Body of pancreas (tissue), 4 donors: Measurements from ENCODE around the gene FH. TPM values are rescaled to one million over a fixed set of nuclear protein-coding genes. Genes with fewer than 3 reads are reported as not detected.

Experiments used
- ATAC-seq: fragments of 150-250 bp; one replicate; pipeline ENCODE4 v1.9.1; 2016
- DNase-seq, 4 donors: peaks; one replicate each; pipeline ENCODE4 v3.0.0-alpha.2; 2019
- H3K27ac ChIP-seq, 4 donors: fragments of 200-600 bp; sonication (generic); 1 replicate in 3 of 4; 2 replicates in 1 of 4; pipeline versions ENCODE4 v1.5.1 to v1.6.1; 2016 to 2019; ENCODE audit warnings: mild to moderate bottlenecking in 1 of 4, mixed read lengths in 1 of 4, moderate library complexity in 1 of 4
- H3K27me3 ChIP-seq, 2 donors: fragments of 200-600 bp; sonication (generic); one replicate each; pipeline ENCODE4 v1.6.0; 2016; ENCODE audit warnings: mild to moderate bottlenecking in 1 of 2
- H3K36me3 ChIP-seq, 2 donors: fragments of 200-600 bp; sonication (generic); replicated peaks in 1 of 2; 2 replicates each; pipeline ENCODE4 v1.5.1; 2016; ENCODE audit warnings: low read depth in 2 of 2; ENCODE audit not compliant: insufficient read depth in 1 of 2
- H3K4me1 ChIP-seq: fragments of 200-600 bp; sonication (generic); one replicate; pipeline ENCODE4 v1.6.0; 2016
- H3K4me3 ChIP-seq, 2 donors: fragments of 200-600 bp; sonication (generic); 1 replicate in 1 of 2; 2 replicates in 1 of 2; pipeline ENCODE4 v1.5.1; 2016 to 2019
- H3K9me3 ChIP-seq, 3 donors: fragments of 200-600 bp; sonication (generic); 1 replicate in 2 of 3; 2 replicates in 1 of 3; pipeline ENCODE4 v1.5.1; 2016
- CTCF ChIP-seq, 7 experiments: fragments of 450-650 bp in 4 of 7; fragments of 200-600 bp in 3 of 7; sonication (generic) in 3 of 7; IDR thresholded peaks; one replicate each; pipeline ENCODE4 v1.5.1; 2016 to 2019; ENCODE audit warnings: antibody characterized with exemption in 7 of 7
- POLR2A ChIP-seq, 3 donors: fragments of 450-650 bp; IDR thresholded peaks; one replicate each; pipeline ENCODE4 v1.6.1; 2016; ENCODE audit warnings: antibody characterized with exemption in 3 of 3, mild to moderate bottlenecking in 2 of 3
- WGBS, 2 donors: methylation state at CpG; one replicate each; pipeline ENCODE4 v1.1.5; 2017; 5-methylcytosine and 5-hydroxymethylcytosine counted together
- intact Hi-C: fragments of 100-400 bp; cut with DNase I; formaldehyde crosslinking; loops from one replicate; pipeline ENCODE4 v1.15.1; 2023
- total RNA-seq, 2 donors: library from RNA; depleted of rRNA; stranded (reverse); fragments of >200 nt; gene quantifications; one replicate each; pipeline ENCODE4 v1.1.0, GENCODE V29; 2016

FH gene
- total RNA-seq, 2 donors from 2014 or later = 12.5 to 27.0 TPM

- no peak for ATAC-seq
- Histone ChIP-seq H3K4me3 (no peak overlapping the region), H3K27ac (no peak overlapping the region), H3K9me3 (no peaks in the 10 kb centered on the region), H3K27me3 (no peaks in the 10 kb centered on the region), H3K4me1 (no peaks in the 10 kb centered on the region), H3K36me3 (no peaks in the 10 kb centered on the region)
- DNase-seq = no peak
- 52 to 63% methylated on average over 5 of the region's 5 CpGs for WGBS, 2 donors
- intact Hi-C loops = loop anchor here (10.0 kb wide), 1 partner anchor 101 kb away; no protein-coding TSS in a partner anchor
- TF ChIP-seq CTCF (IDR thresholded peaks at IDR 0.05) = no peak
- TF ChIP-seq POLR2A (IDR thresholded peaks at IDR 0.05) = no peak
Observed at GRCh38 chr1:241533326-241534115, 14.0 kb upstream of the FH start.

- Histone ChIP-seq H3K27ac (no peak overlapping the region), H3K4me1 (no peaks in the 10 kb centered on the region), H3K4me3 (no peak overlapping the region), H3K27me3 (no peaks in the 10 kb centered on the region), H3K36me3 (no peaks in the 10 kb centered on the region), H3K9me3 (no peaks in the 10 kb centered on the region)
- ATAC-seq (no peak), DNase-seq (no peak)
- TF ChIP-seq CTCF (IDR thresholded peaks at IDR 0.05) (no peak), POLR2A (IDR thresholded peaks at IDR 0.05) (no peak)
- WGBS, 2 donors = 73 to 78% methylated on average over 7 of the region's 7 CpGs
- intact Hi-C loops = loop anchor here (10.0 kb wide), 1 partner anchor 102 kb away; no protein-coding TSS in a partner anchor
Observed at GRCh38 chr1:241532864-241533263, 13.3 kb upstream of the FH start.

- intact Hi-C loops = loop anchor here (10.0 kb wide), 1 partner anchor 103 kb away; no protein-coding TSS in a partner anchor
- peak; percentile 45 for ATAC-seq
Observed at GRCh38 chr1:241532162-241532531, 12.6 kb upstream of the FH start, which contains the start of gene KMO. KMO (plus strand) TSS chr1:241532378; CDS start chr1:241532445, 67 bp downstream.

GRCh38 chr1:241531195-241532161 lies 11.9 kb upstream of the FH start:
- H3K9me3 ChIP-seq = no peaks in the 10 kb centered on the region
- peak in 6 of 7 experiments; percentile 55 to 80 (median 74) for TF ChIP-seq CTCF (IDR thresholded peaks at IDR 0.05)
- no peak for TF ChIP-seq POLR2A (IDR thresholded peaks at IDR 0.05)
- H3K36me3 ChIP-seq = no peaks in the 10 kb centered on the region
- H3K27me3 ChIP-seq = no peaks in the 10 kb centered on the region
- intact Hi-C loops = loop anchor here (10.0 kb wide), 1 partner anchor 103 kb away; no protein-coding TSS in a partner anchor
- peak overlapping the region in 1 of 2 donors; percentile 26 for H3K4me3 ChIP-seq
- H3K4me1 ChIP-seq = no peaks in the 10 kb centered on the region
- ATAC-seq (peak; percentile 95), DNase-seq (no peak)
- H3K27ac ChIP-seq = peak overlapping the region in 2 of 4 donors; percentile 1 to 72
- 0 to 1% methylated on average over 11 of the region's 11 CpGs for WGBS, 2 donors

More at GRCh38 chr1:241532162-241532531, 12.6 kb upstream of the FH start, which contains the start of gene KMO:
- Histone ChIP-seq H3K27ac (peak within 1 kb of the TSS in 2 of 4 donors; percentile 1 to 72), H3K9me3 (no peaks in the 10 kb centered on the region), H3K27me3 (no peaks in the 10 kb centered on the region), H3K4me3 (peak within 1 kb of the TSS in 1 of 2 donors; percentile 26), H3K36me3 (no peaks in the 10 kb centered on the region), H3K4me1 (no peaks in the 10 kb centered on the region)
- no peak for DNase-seq
- no peak for TF ChIP-seq POLR2A (IDR thresholded peaks at IDR 0.05)
- no peak for TF ChIP-seq CTCF (IDR thresholded peaks at IDR 0.05)
- WGBS, 2 donors = 0% methylated on average over 1 of the region's 1 CpG
